Osteoblast (primary cell): ENCODE results near the gene PRKN. TPM values are rescaled to one million over a fixed set of nuclear protein-coding genes. Genes with fewer than 3 reads are reported as not detected.

Experiments used
- DNase-seq: peaks from one replicate; pipeline ENCODE4 v3.0.0; 2011; ENCODE audit warnings: low spot score, mixed read lengths; ENCODE audit not compliant: insufficient read length; ENCODE audit errors: missing footprints
- H2AFZ ChIP-seq: 2 replicates; pipeline ENCODE4 v1.6.0; 2011; ENCODE audit warnings: mild to moderate bottlenecking, low read length
- H3K27ac ChIP-seq: 2 replicates; pipeline ENCODE4 v1.5.1; 2011; ENCODE audit warnings: mild to moderate bottlenecking, low read depth, low read length, moderate library complexity
- H3K27me3 ChIP-seq: 2 replicates; pipeline ENCODE4 v1.6.0; 2012; ENCODE audit warnings: mild to moderate bottlenecking, control low read depth, inconsistent platforms, low read length, moderate library complexity; ENCODE audit not compliant: insufficient read depth
- H3K36me3 ChIP-seq: 2 replicates; pipeline ENCODE4 v1.5.1; 2011; ENCODE audit warnings: mild to moderate bottlenecking, low read length, control low read depth, moderate library complexity; ENCODE audit not compliant: insufficient read depth
- H3K4me1 ChIP-seq: 2 replicates; pipeline ENCODE4 v1.5.1; 2011; ENCODE audit warnings: mild to moderate bottlenecking, low read length, control low read depth, moderate library complexity; ENCODE audit not compliant: insufficient read depth
- H3K4me2 ChIP-seq: 2 replicates; pipeline ENCODE4 v1.6.0; 2011; ENCODE audit warnings: mild to moderate bottlenecking, low read length; ENCODE audit not compliant: insufficient read depth
- H3K4me3 ChIP-seq: fragments of 200-600 bp; sonication (generic); 3 replicates; pipeline ENCODE4 v1.5.1; 2012; ENCODE audit warnings: mild to moderate bottlenecking, low read length, inconsistent platforms; ENCODE audit not compliant: insufficient read depth
- H3K79me2 ChIP-seq: 2 replicates; pipeline ENCODE4 v1.6.0; 2012; ENCODE audit warnings: mild to moderate bottlenecking, low read length, control low read depth, inconsistent platforms; ENCODE audit not compliant: insufficient read depth
- H3K9me3 ChIP-seq: 2 replicates; pipeline ENCODE4 v1.5.1; 2011; ENCODE audit warnings: low read depth, low read length, control low read depth
- H4K20me1 ChIP-seq: 2 replicates; pipeline ENCODE4 v1.6.0; 2012; ENCODE audit warnings: mild to moderate bottlenecking, low read length, control low read depth; ENCODE audit not compliant: insufficient read depth
- total RNA-seq: library from RNA; depleted of rRNA; stranded (reverse); fragments of >200 nt; gene quantifications from 2 replicates; pipeline ENCODE4 v1.2.3, GENCODE V29; 2012
- TF ChIP-seq, protein P1 (sequence below): IDR thresholded peaks from 2 replicates; pipeline ENCODE4 v1.5.1; 2011; ENCODE audit warnings: mild to moderate bottlenecking, low read depth, low read length, moderate library complexity; ENCODE audit errors: extremely low read depth

The PRKN gene
- total RNA-seq, 1 donor = 2.9 TPM

- Histone ChIP-seq H2AFZ (no peak overlapping the region), H3K9me3 (no peaks in the 10 kb centered on the region), H3K4me2 (peak overlapping the region; percentile 80), H3K4me1 (peaks cover 4% of the 10 kb centered on the region), H3K79me2 (no peaks in the 10 kb centered on the region), H3K36me3 (no peaks in the 10 kb centered on the region), H3K27ac (no peak overlapping the region), H3K27me3 (peaks cover 6% of the 10 kb centered on the region), H3K4me3 (no peak overlapping the region), H4K20me1 (no peaks in the 10 kb centered on the region)
- TF ChIP-seq, protein P1, sequence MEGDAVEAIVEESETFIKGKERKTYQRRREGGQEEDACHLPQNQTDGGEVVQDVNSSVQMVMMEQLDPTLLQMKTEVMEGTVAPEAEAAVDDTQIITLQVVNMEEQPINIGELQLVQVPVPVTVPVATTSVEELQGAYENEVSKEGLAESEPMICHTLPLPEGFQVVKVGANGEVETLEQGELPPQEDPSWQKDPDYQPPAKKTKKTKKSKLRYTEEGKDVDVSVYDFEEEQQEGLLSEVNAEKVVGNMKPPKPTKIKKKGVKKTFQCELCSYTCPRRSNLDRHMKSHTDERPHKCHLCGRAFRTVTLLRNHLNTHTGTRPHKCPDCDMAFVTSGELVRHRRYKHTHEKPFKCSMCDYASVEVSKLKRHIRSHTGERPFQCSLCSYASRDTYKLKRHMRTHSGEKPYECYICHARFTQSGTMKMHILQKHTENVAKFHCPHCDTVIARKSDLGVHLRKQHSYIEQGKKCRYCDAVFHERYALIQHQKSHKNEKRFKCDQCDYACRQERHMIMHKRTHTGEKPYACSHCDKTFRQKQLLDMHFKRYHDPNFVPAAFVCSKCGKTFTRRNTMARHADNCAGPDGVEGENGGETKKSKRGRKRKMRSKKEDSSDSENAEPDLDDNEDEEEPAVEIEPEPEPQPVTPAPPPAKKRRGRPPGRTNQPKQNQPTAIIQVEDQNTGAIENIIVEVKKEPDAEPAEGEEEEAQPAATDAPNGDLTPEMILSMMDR = no peak
- no peak for DNase-seq
Observed at GRCh38 chr6:161394437-161394836, 1333.1 kb downstream of the PRKN start.

DNA sequence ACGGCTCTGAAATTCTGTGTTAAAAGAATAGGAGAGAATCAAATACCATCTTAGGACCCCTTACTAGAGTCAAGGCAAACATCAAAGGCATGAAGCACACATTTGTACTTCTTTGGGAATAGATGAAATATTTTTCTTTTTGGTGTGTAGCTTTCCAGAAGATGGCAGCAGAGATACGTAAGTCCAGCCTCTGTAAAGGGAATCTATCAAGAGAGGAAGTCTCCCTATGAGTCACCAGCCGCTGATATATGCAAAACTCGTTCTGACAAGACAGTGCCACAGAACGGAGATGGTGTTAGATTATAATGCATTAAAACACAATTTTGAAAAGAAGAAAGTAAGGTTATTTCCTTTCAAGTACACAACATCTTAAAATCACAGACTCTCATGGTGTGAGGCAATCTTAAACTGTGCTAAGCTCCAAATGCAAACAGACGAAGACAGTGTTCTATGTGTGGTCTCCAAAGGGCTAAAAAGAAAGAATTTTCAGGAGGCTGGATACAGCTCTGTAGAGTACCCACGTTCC, 1333.7 kb downstream of the PRKN start:
- DNase-seq = peak; percentile 90
- H3K36me3 ChIP-seq = no peaks in the 10 kb centered on the region
- H4K20me1 ChIP-seq = no peaks in the 10 kb centered on the region
- no peak overlapping the region for H3K27ac ChIP-seq
- no peaks in the 10 kb centered on the region for H3K9me3 ChIP-seq
- peak overlapping the region; percentile 80 for H2AFZ ChIP-seq
- peak overlapping the region; percentile 46 for H3K4me3 ChIP-seq
- peak overlapping the region; percentile 80 for H3K4me2 ChIP-seq
- H3K4me1 ChIP-seq = peaks cover 4% of the 10 kb centered on the region
- H3K27me3 ChIP-seq = peaks cover 6% of the 10 kb centered on the region
- H3K79me2 ChIP-seq = no peaks in the 10 kb centered on the region
- TF ChIP-seq, protein P1 = peak; percentile 71

- no peak for DNase-seq
- no peak overlapping the region for H2AFZ ChIP-seq
- H3K27me3 ChIP-seq = peaks cover 6% of the 10 kb centered on the region
Observed at GRCh38 chr6:161393292-161393691, 1334.3 kb downstream of the PRKN start.

DNA sequence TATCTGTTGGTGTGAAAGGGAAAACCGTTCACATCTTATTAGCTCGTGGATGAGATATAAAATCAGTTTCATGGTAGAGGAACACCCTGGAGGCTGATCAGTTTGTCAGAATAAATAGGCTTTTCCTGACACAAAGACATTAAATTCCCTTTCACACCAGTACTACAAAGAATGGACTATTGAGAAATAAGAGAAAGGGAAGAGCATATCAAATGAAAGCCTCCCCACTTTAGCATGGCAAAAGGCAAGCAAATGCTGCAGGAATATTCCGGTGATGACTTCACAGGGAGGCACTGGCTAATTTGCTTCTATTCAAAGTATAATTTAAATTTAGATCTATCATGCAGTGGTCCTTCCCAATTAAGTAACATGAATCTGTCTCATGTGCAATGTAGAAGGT, 1337.8 kb downstream of the PRKN start:
- no peak overlapping the region for H3K4me3 ChIP-seq
- peaks cover 4% of the 10 kb centered on the region for H3K4me1 ChIP-seq
- H3K36me3 ChIP-seq = no peaks in the 10 kb centered on the region
- peaks cover 3% of the 10 kb centered on the region for H3K9me3 ChIP-seq
- TF ChIP-seq, protein P1 = no peak
- no peak overlapping the region for H2AFZ ChIP-seq
- H4K20me1 ChIP-seq = no peaks in the 10 kb centered on the region
- no peak for DNase-seq
- H3K27me3 ChIP-seq = no peaks in the 10 kb centered on the region
- H3K27ac ChIP-seq = no peak overlapping the region
- H3K79me2 ChIP-seq = no peaks in the 10 kb centered on the region
- H3K4me2 ChIP-seq = no peak overlapping the region

More at GRCh38 chr6:161393292-161393691, 1334.3 kb downstream of the PRKN start:
- peaks cover 4% of the 10 kb centered on the region for H3K4me1 ChIP-seq
- no peaks in the 10 kb centered on the region for H3K79me2 ChIP-seq
- H3K4me3 ChIP-seq = no peak overlapping the region
- no peaks in the 10 kb centered on the region for H4K20me1 ChIP-seq
- H3K27ac ChIP-seq = no peak overlapping the region
- H3K36me3 ChIP-seq = no peaks in the 10 kb centered on the region
- H3K4me2 ChIP-seq = no peak overlapping the region
- TF ChIP-seq, protein P1 = no peak
- peaks cover 3% of the 10 kb centered on the region for H3K9me3 ChIP-seq
